ENCODE measurements around the gene GORASP2.

Gene GORASP2

GRCh38 chr2:171013851-171014250, 84.8 kb downstream of the GORASP2 start:
- H3K27me3 Mint-ChIP-seq = no peaks in the 10 kb centered on the region
- no peak overlapping the region for H3K27ac Mint-ChIP-seq
- no peaks in the 10 kb centered on the region for H3K9me3 Mint-ChIP-seq
- peaks cover 6% of the 10 kb centered on the region for H3K4me1 Mint-ChIP-seq (ENCODE audit: low read depth)
- intact Hi-C loops (cut with micrococcal nuclease) = no loop called here
- H3K4me3 Mint-ChIP-seq = no peak overlapping the region
- peaks cover 67% of the 10 kb centered on the region for H3K36me3 Mint-ChIP-seq (ENCODE audit: low read depth)

GRCh38 chr2:171016125-171016524, 87.1 kb downstream of the GORASP2 start:
- no peak overlapping the region for H3K4me3 Mint-ChIP-seq
- no peak overlapping the region for H3K27ac Mint-ChIP-seq
- intact Hi-C loops (cut with micrococcal nuclease) = no loop called here
- no peaks in the 10 kb centered on the region for H3K27me3 Mint-ChIP-seq
- H3K4me1 Mint-ChIP-seq (ENCODE audit: low read depth) = no peaks in the 10 kb centered on the region
- H3K36me3 Mint-ChIP-seq (ENCODE audit: low read depth) = peaks cover 59% of the 10 kb centered on the region
- no peaks in the 10 kb centered on the region for H3K9me3 Mint-ChIP-seq
